Measurements from ENCODE around the gene AGAP2.

- TF ChIP-seq CTCF (CRISPR knock-in tag; IDR thresholded peaks at IDR 0.05) (no peak), EP300 (IDR thresholded peaks at IDR 0.05; ENCODE audit: low read depth in 2 of 2, low read length in 2 of 2) (no peak), EP300 (CRISPR knock-in tag; IDR thresholded peaks at IDR 0.05; ENCODE audit: borderline replicate concordance) (no peak), POLR2A (IDR thresholded peaks at IDR 0.05; ENCODE audit: insufficient read depth in 1 of 2, low read depth in 2 of 2, low read length in 2 of 2) (no peak), ZBTB8A (CRISPR knock-in tag; IDR thresholded peaks at IDR 0.05; ENCODE audit: borderline replicate concordance, low read depth) (no peak), YY1 (IDR thresholded peaks at IDR 0.05; ENCODE audit: insufficient read depth, insufficient replicate concordance, low read depth, low read length) (no peak), ZNF382 (CRISPR knock-in tag; IDR thresholded peaks at IDR 0.05; ENCODE audit: borderline replicate concordance) (no peak), SP4 (CRISPR knock-in tag; IDR thresholded peaks at IDR 0.05) (no peak), ZNF530 (CRISPR knock-in tag; IDR thresholded peaks at IDR 0.05; ENCODE audit: low read depth) (no peak), CBX1 (IDR thresholded peaks at IDR 0.05; ENCODE audit: low read depth) (no peak), TAF1 (CRISPR knock-in tag; IDR thresholded peaks at IDR 0.05) (no peak), TBX3 (IDR thresholded peaks at IDR 0.05; ENCODE audit: borderline replicate concordance) (no peak)
- TF ChIP-seq, protein P1, sequence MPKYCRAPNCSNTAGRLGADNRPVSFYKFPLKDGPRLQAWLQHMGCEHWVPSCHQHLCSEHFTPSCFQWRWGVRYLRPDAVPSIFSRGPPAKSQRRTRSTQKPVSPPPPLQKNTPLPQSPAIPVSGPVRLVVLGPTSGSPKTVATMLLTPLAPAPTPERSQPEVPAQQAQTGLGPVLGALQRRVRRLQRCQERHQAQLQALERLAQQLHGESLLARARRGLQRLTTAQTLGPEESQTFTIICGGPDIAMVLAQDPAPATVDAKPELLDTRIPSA (CRISPR knock-in tag; IDR thresholded peaks at IDR 0.05; ENCODE audit: borderline replicate concordance): no peak
These were observed 37.7 kb upstream of the AGAP2 start for GRCh38 chr12:57776247-57776587.
